A673 (cell line): ENCODE measurements around the gene INAFM2. TPM values are rescaled to one million over a fixed set of nuclear protein-coding genes. Genes with fewer than 3 reads are reported as not detected.

ENCODE experiments used
- BruUV-seq: library from RNA; stranded (reverse); fragments of 400-500 nt; replicated peaks from 2 replicates; lab custom pipeline; 2021; lab: Mats Ljungman, UMichigan
- CTCF ChIA-PET: fragments of 300-600 bp; sonication (Branson Sonifier 250); formaldehyde crosslinking; loops from one replicate; lab custom pipeline; 2022; ENCODE audit warnings: antibody characterized with exemption; lab: Charles Lee
- POLR2A ChIA-PET: fragments of 300-600 bp; sonication (Branson Sonifier 250); formaldehyde crosslinking; loops from one replicate; lab custom pipeline; 2022; ENCODE audit warnings: antibody characterized with exemption; ENCODE audit not compliant: low non-redundant PET; lab: Charles Lee
- DNase-seq: peaks from one replicate; pipeline ENCODE4 v3.0.0-alpha.2; 2015; ENCODE audit warnings: low spot score
- H3K27ac ChIP-seq: fragments of 200-600 bp; sonication (generic); 2 replicates; pipeline ENCODE4 v1.5.1; 2016; ENCODE audit warnings: mixed run types, low read depth, mild to moderate bottlenecking, mixed read lengths, antibody characterized with exemption, low read length; ENCODE audit not compliant: poor library complexity, severe bottlenecking
- H3K27me3 ChIP-seq: fragments of 200-600 bp; sonication (generic); replicated peaks from 2 replicates; pipeline ENCODE4 v1.6.1; 2017; ENCODE audit warnings: mixed run types, low read depth, mild to moderate bottlenecking, mixed read lengths, antibody characterized with exemption, low read length; ENCODE audit not compliant: insufficient read depth, poor library complexity
- H3K36me3 ChIP-seq: fragments of 200-600 bp; sonication (generic); 2 replicates; pipeline ENCODE4 v1.6.1; 2016; ENCODE audit warnings: mixed run types, mild to moderate bottlenecking, mixed read lengths, antibody characterized with exemption, low read length; ENCODE audit not compliant: insufficient read depth, poor library complexity, severe bottlenecking
- H3K4me1 ChIP-seq: fragments of 200-600 bp; sonication (generic); 2 replicates; pipeline ENCODE4 v1.6.1; 2017; ENCODE audit warnings: mixed run types, mild to moderate bottlenecking, mixed read lengths, antibody characterized with exemption, low read length; ENCODE audit not compliant: insufficient read depth, poor library complexity, severe bottlenecking
- H3K4me3 ChIP-seq: fragments of 200-600 bp; sonication (generic); 2 replicates; pipeline ENCODE4 v1.5.1; 2016; ENCODE audit warnings: low read depth, mixed run types, mild to moderate bottlenecking, mixed read lengths, low read length; ENCODE audit not compliant: poor library complexity, severe bottlenecking
- H3K9me3 ChIP-seq: fragments of 200-600 bp; sonication (generic); 2 replicates; pipeline ENCODE4 v1.6.1; 2016; ENCODE audit warnings: mixed run types, low read depth, mild to moderate bottlenecking, mixed read lengths, antibody characterized with exemption, low read length; ENCODE audit not compliant: poor library complexity, severe bottlenecking
- CTCF ChIP-seq: fragments of 300-800, 200-600 bp; sonication (generic); conservative IDR thresholded peaks from 2 replicates; pipeline ENCODE4 v1.5.1; 2017; ENCODE audit warnings: low read depth, mild to moderate bottlenecking, antibody characterized with exemption, low read length, moderate library complexity, mixed read lengths
- EZH2 ChIP-seq: fragments of 200-600 bp; sonication (generic); IDR thresholded peaks from 2 replicates; pipeline ENCODE4 v1.6.1; 2017; ENCODE audit warnings: borderline replicate concordance, low read depth, mild to moderate bottlenecking, mixed read lengths, antibody characterized with exemption, low read length; ENCODE audit not compliant: poor library complexity, severe bottlenecking
- intact Hi-C: fragments of 100-400 bp; cut with micrococcal nuclease; formaldehyde crosslinking; loops from one replicate; pipeline ENCODE4 v1.10.0; 2022; ENCODE audit not compliant: unreplicated experiment
- total RNA-seq: library from RNA; stranded (reverse); gene quantifications from 2 replicates; pipeline ENCODE4 v1.2.3, GENCODE V29; 2021

Gene INAFM2
- total RNA-seq, 1 experiment from 2014 or later: 14.5 TPM

- intact Hi-C loops: no loop called here
- H3K27me3 ChIP-seq: no peaks in the 10 kb centered on the region
- H3K27ac ChIP-seq: no peak overlapping the region
- H3K36me3 ChIP-seq: no peaks in the 10 kb centered on the region
- DNase-seq: no peak
- POLR2A ChIA-PET: interaction anchor here (0.6 kb wide), 1 partner anchor 486 kb away, joined by 3 read pairs; no protein-coding TSS in a partner anchor
- BruUV-seq: no TSS peak
- TF ChIP-seq EZH2 (no peak), CTCF (no peak)
- no peaks in the 10 kb centered on the region for H3K9me3 ChIP-seq
- H3K4me1 ChIP-seq: peaks cover 31% of the 10 kb centered on the region
- H3K4me3 ChIP-seq: no peak overlapping the region
- CTCF ChIA-PET: interaction anchor here (0.6 kb wide), 1 partner anchor 859 kb away, joined by 3 read pairs; no protein-coding TSS in a partner anchor
Observed at GRCh38 chr15:40320409-40320808, 3.1 kb upstream of the INAFM2 start.

GRCh38 chr15:40320931-40321371 is 2.5 kb upstream of the INAFM2 start:
- intact Hi-C loops: no loop called here
- Histone ChIP-seq H3K9me3 (no peaks in the 10 kb centered on the region), H3K4me3 (no peak overlapping the region), H3K36me3 (no peaks in the 10 kb centered on the region), H3K27ac (no peak overlapping the region), H3K27me3 (no peaks in the 10 kb centered on the region), H3K4me1 (peaks cover 35% of the 10 kb centered on the region)
- ChIA-PET CTCF (interaction anchor here (0.6 kb wide), 1 partner anchor 859 kb away, joined by 3 read pairs; no protein-coding TSS in a partner anchor), POLR2A (interaction anchor here (0.6 kb wide), 1 partner anchor 487 kb away, joined by 3 read pairs; no protein-coding TSS in a partner anchor)
- no TSS peak for BruUV-seq
- DNase-seq: peak; percentile 94
- TF ChIP-seq EZH2 (no peak), CTCF (peak; percentile 92)

GRCh38 chr15:40322531-40323238 is 807 bp upstream of the INAFM2 start:
- H3K9me3 ChIP-seq: no peaks in the 10 kb centered on the region
- H3K27ac ChIP-seq: no peak overlapping the region
- intact Hi-C loops: no loop called here
- ChIA-PET CTCF (interaction anchor here (0.5 to 1.7 kb wide), 7 partner anchors 13 to 423 kb away, joined by 3 to 14 read pairs (median 4); partner anchors contain the start of gene CCDC9B), POLR2A (interaction anchor here (0.8 kb wide), 1 partner anchor 42 kb away, joined by 4 read pairs; no protein-coding TSS in a partner anchor)
- TF ChIP-seq EZH2 (no peak), CTCF (no peak)
- no peaks in the 10 kb centered on the region for H3K27me3 ChIP-seq
- no peaks in the 10 kb centered on the region for H3K36me3 ChIP-seq
- peak; percentile 67 for DNase-seq
- H3K4me3 ChIP-seq: peak overlapping the region; percentile 60
- H3K4me1 ChIP-seq: peaks cover 45% of the 10 kb centered on the region
- no TSS peak for BruUV-seq
